Measurements from ENCODE around the gene TACO1.

DNA sequence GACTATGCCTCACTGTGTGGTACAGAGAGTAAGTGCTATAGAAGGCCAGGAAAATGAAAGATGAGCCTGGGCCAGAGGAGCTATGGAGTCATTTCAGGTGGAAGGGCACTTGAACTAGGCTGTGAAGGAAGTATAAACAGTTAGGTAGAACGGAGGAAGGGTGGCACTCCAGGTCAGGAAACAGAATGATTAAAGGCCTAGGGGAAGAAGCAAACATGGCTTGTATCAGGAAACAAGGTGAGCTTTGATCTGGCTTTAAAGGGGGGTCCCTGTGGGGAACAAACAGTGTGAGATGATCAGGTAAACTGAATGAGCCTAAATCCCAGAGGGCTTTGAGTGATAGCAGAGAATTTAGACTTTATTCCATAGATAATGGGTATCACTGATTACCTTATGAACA is 38.4 kb downstream of the TACO1 start:
- TF ChIP-seq, protein P1, sequence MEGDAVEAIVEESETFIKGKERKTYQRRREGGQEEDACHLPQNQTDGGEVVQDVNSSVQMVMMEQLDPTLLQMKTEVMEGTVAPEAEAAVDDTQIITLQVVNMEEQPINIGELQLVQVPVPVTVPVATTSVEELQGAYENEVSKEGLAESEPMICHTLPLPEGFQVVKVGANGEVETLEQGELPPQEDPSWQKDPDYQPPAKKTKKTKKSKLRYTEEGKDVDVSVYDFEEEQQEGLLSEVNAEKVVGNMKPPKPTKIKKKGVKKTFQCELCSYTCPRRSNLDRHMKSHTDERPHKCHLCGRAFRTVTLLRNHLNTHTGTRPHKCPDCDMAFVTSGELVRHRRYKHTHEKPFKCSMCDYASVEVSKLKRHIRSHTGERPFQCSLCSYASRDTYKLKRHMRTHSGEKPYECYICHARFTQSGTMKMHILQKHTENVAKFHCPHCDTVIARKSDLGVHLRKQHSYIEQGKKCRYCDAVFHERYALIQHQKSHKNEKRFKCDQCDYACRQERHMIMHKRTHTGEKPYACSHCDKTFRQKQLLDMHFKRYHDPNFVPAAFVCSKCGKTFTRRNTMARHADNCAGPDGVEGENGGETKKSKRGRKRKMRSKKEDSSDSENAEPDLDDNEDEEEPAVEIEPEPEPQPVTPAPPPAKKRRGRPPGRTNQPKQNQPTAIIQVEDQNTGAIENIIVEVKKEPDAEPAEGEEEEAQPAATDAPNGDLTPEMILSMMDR (conservative IDR thresholded peaks at IDR 0.05; ENCODE audit: low read depth, low read length): no peak
- TF ChIP-seq, protein P2, sequence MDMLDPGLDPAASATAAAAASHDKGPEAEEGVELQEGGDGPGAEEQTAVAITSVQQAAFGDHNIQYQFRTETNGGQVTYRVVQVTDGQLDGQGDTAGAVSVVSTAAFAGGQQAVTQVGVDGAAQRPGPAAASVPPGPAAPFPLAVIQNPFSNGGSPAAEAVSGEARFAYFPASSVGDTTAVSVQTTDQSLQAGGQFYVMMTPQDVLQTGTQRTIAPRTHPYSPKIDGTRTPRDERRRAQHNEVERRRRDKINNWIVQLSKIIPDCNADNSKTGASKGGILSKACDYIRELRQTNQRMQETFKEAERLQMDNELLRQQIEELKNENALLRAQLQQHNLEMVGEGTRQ (IDR thresholded peaks at IDR 0.05; ENCODE audit: low read depth, low read length): no peak
- TF ChIP-seq POLR2A (IDR thresholded peaks at IDR 0.05; ENCODE audit: low read depth, low read length) (no peak), CEBPB (IDR thresholded peaks at IDR 0.05; ENCODE audit: low read depth, low read length) (no peak), RFX5 (IDR thresholded peaks at IDR 0.05; ENCODE audit: low read depth, low read length) (no peak), CHD1 (IDR thresholded peaks at IDR 0.05; ENCODE audit: low read depth, low read length) (no peak), RAD21 (IDR thresholded peaks at IDR 0.05; ENCODE audit: low read length) (no peak), MAFK (IDR thresholded peaks at IDR 0.05; ENCODE audit: low read depth, low read length) (no peak), RCOR1 (IDR thresholded peaks at IDR 0.05; ENCODE audit: insufficient replicate concordance, low read length) (no peak)
